ENCODE data around the gene PRR13.

Gene PRR13

GRCh38 chr12:53465679-53466078 is 24.1 kb downstream of the PRR13 start:
- peaks cover 86% of the 10 kb centered on the region for H3K79me2 ChIP-seq (ENCODE audit: control insufficient read depth, low read length)
- TF ChIP-seq CTCF (IDR thresholded peaks at IDR 0.05; ENCODE audit: low read depth, low read length, poor library complexity, severe bottlenecking) (no peak), EZH2phosphoT487 (IDR thresholded peaks at IDR 0.05; ENCODE audit: borderline replicate concordance, low read length) (no peak)
- H3F3A ChIP-seq (ENCODE audit: control insufficient read depth, insufficient read depth): peaks cover 20% of the 10 kb centered on the region; the same call in 1 of the 2 replicates
- no peaks in the 10 kb centered on the region for H3K9me2 ChIP-seq (replicated peaks; ENCODE audit: control insufficient read depth, low read length)
- H3K4me1 ChIP-seq (ENCODE audit: control insufficient read depth, low read length): no peaks in the 10 kb centered on the region
- no peaks in the 10 kb centered on the region for H3K9me3 ChIP-seq (ENCODE audit: control insufficient read depth, insufficient read depth, low read length)
- no peak overlapping the region for H3K27ac ChIP-seq (ENCODE audit: low read depth, low read length)
- peaks cover 10% of the 10 kb centered on the region; the same call in 1 of the 2 replicates for H4K20me1 ChIP-seq (ENCODE audit: control insufficient read depth, insufficient read depth, low read depth, low read length)
- H3K4me3 ChIP-seq (ENCODE audit: low read length): no peak overlapping the region
- no peak overlapping the region for H3K4me2 ChIP-seq (ENCODE audit: low read length)
- no peaks in the 10 kb centered on the region for H3K27me3 ChIP-seq (ENCODE audit: control insufficient read depth, low read length)
- H3K36me3 ChIP-seq (ENCODE audit: control insufficient read depth, low read length): peaks cover 99% of the 10 kb centered on the region

- no peak overlapping the region for H3K4me2 ChIP-seq (ENCODE audit: low read length)
These were observed 25.1 kb downstream of the PRR13 start for GRCh38 chr12:53466640-53467039.

GRCh38 chr12:53467082-53467481 is 25.5 kb downstream of the PRR13 start:
- H3K9me2 ChIP-seq (replicated peaks; ENCODE audit: control insufficient read depth, low read length): no peaks in the 10 kb centered on the region
- no peaks in the 10 kb centered on the region for H3K9me3 ChIP-seq (ENCODE audit: control insufficient read depth, insufficient read depth, low read length)
- no peak overlapping the region for H3K4me3 ChIP-seq (ENCODE audit: low read length)
- H3K4me2 ChIP-seq (ENCODE audit: low read length): no peak overlapping the region
- H4K20me1 ChIP-seq (ENCODE audit: control insufficient read depth, insufficient read depth, low read depth, low read length): peaks cover 7% of the 10 kb centered on the region; the same call in 1 of the 2 replicates
- peaks cover 19% of the 10 kb centered on the region; the same call in 1 of the 2 replicates for H3F3A ChIP-seq (ENCODE audit: control insufficient read depth, insufficient read depth)
- no peaks in the 10 kb centered on the region for H3K27me3 ChIP-seq (ENCODE audit: control insufficient read depth, low read length)
- peaks cover 98% of the 10 kb centered on the region for H3K36me3 ChIP-seq (ENCODE audit: control insufficient read depth, low read length)
- no peak overlapping the region for H3K27ac ChIP-seq (ENCODE audit: low read depth, low read length)
- no peaks in the 10 kb centered on the region for H3K4me1 ChIP-seq (ENCODE audit: control insufficient read depth, low read length)
- TF ChIP-seq CTCF (IDR thresholded peaks at IDR 0.05; ENCODE audit: low read depth, low read length, poor library complexity, severe bottlenecking): no peak
- TF ChIP-seq EZH2phosphoT487 (IDR thresholded peaks at IDR 0.05; ENCODE audit: borderline replicate concordance, low read length): no peak
- H3K79me2 ChIP-seq (ENCODE audit: control insufficient read depth, low read length): peaks cover 82% of the 10 kb centered on the region

More at GRCh38 chr12:53466640-53467039, 25.1 kb downstream of the PRR13 start:
- Histone ChIP-seq H3K9me2 (replicated peaks; ENCODE audit: control insufficient read depth, low read length) (no peaks in the 10 kb centered on the region), H3K4me3 (ENCODE audit: low read length) (no peak overlapping the region), H3K27ac (ENCODE audit: low read depth, low read length) (no peak overlapping the region), H3K36me3 (ENCODE audit: control insufficient read depth, low read length) (peaks cover 98% of the 10 kb centered on the region), H3K4me1 (ENCODE audit: control insufficient read depth, low read length) (no peaks in the 10 kb centered on the region), H3K27me3 (ENCODE audit: control insufficient read depth, low read length) (no peaks in the 10 kb centered on the region), H3F3A (ENCODE audit: control insufficient read depth, insufficient read depth) (peaks cover 20% of the 10 kb centered on the region; the same call in 1 of the 2 replicates), H3K9me3 (ENCODE audit: control insufficient read depth, insufficient read depth, low read length) (no peaks in the 10 kb centered on the region), H4K20me1 (ENCODE audit: control insufficient read depth, insufficient read depth, low read depth, low read length) (peaks cover 5% of the 10 kb centered on the region; the same call in 1 of the 2 replicates), H3K79me2 (ENCODE audit: control insufficient read depth, low read length) (peaks cover 82% of the 10 kb centered on the region)
- TF ChIP-seq EZH2phosphoT487 (IDR thresholded peaks at IDR 0.05; ENCODE audit: borderline replicate concordance, low read length) (no peak), CTCF (IDR thresholded peaks at IDR 0.05; ENCODE audit: low read depth, low read length, poor library complexity, severe bottlenecking) (no peak)

All from DOHH2 (cell line).